Neural progenitor cell (in vitro differentiated cells): ENCODE results near the gene CARD16.

Experiments used
- CTCF ChIP-seq: fragments of 200-600 bp; sonication (generic); IDR thresholded peaks from 2 replicates; pipeline ENCODE4 v1.5.1; 2017; ENCODE audit warnings: antibody characterized with exemption, mild to moderate bottlenecking
- EZH2 ChIP-seq: fragments of 200-600 bp; sonication (generic); IDR thresholded peaks from 2 replicates; pipeline ENCODE4 v1.6.1; 2017; ENCODE audit warnings: antibody characterized with exemption, mild to moderate bottlenecking, moderate library complexity
- EZH2phosphoT487 ChIP-seq: fragments of 200-600 bp; sonication (generic); IDR thresholded peaks from 2 replicates; pipeline ENCODE4 v1.6.1; 2017; ENCODE audit warnings: antibody characterized with exemption

- no peak for TF ChIP-seq CTCF
- no peak for TF ChIP-seq EZH2phosphoT487
- no peak for TF ChIP-seq EZH2
Measured at GRCh38 chr11:104992781-104993180, 52.4 kb downstream of the CARD16 start.
